Neural progenitor cell (in vitro differentiated cells): Measurements from ENCODE around the gene FNTB.

ENCODE experiments used
- CTCF ChIP-seq: fragments of 200-600 bp; sonication (generic); IDR thresholded peaks from 2 replicates; pipeline ENCODE4 v1.5.1; 2017; ENCODE audit warnings: antibody characterized with exemption, mild to moderate bottlenecking
- EZH2 ChIP-seq: fragments of 200-600 bp; sonication (generic); IDR thresholded peaks from 2 replicates; pipeline ENCODE4 v1.6.1; 2017; ENCODE audit warnings: antibody characterized with exemption, mild to moderate bottlenecking, moderate library complexity
- EZH2phosphoT487 ChIP-seq: fragments of 200-600 bp; sonication (generic); IDR thresholded peaks from 2 replicates; pipeline ENCODE4 v1.6.1; 2017; ENCODE audit warnings: antibody characterized with exemption

- TF ChIP-seq CTCF (no peak), EZH2 (no peak), EZH2phosphoT487 (no peak)
Observed at GRCh38 chr14:65052832-65053231, 66.1 kb downstream of the FNTB start.
